Psoas muscle (tissue), 8 donors: ENCODE data around the gene INPP5K. TPM values are rescaled to one million over a fixed set of nuclear protein-coding genes. Genes with fewer than 3 reads are reported as not detected.
"Not testable (repeated sequence)": the region's sequence is repeated elsewhere in the genome, so short reads cannot be mapped to it uniquely, and the experiment has no call there.

Experiments used
- ATAC-seq, 4 donors: fragments of 200-7000 bp; cut with Tn5 transposase; one replicate each; pipeline ENCODE4 v1.9.1; 2020; ENCODE audit warnings: moderate library complexity in 3 of 4, mild to moderate bottlenecking in 2 of 4
- DNase-seq, 2 donors: peaks; one replicate each; pipeline ENCODE4 v3.0.0-alpha.2; 2020
- H3K27ac ChIP-seq: fragments of 200-600 bp; one replicate; pipeline ENCODE4 v1.8.0; 2022
- H3K27me3 ChIP-seq, 3 donors: fragments of 200-600 bp in 1 of 3; one replicate each; pipeline versions ENCODE4 v1.6.1 to v1.8.0; 2013 to 2022; ENCODE audit warnings: low read length in 2 of 3, mild to moderate bottlenecking in 2 of 3, moderate library complexity in 1 of 3; ENCODE audit not compliant: insufficient read depth in 3 of 3
- H3K36me3 ChIP-seq, 2 donors: fragments of 200-600 bp in 1 of 2; one replicate each; pipeline versions ENCODE4 v1.6.1 to v1.8.0; 2013 to 2022; ENCODE audit warnings: low read depth in 1 of 2, mild to moderate bottlenecking in 1 of 2, moderate library complexity in 1 of 2; ENCODE audit not compliant: insufficient read depth in 1 of 2
- H3K4me1 ChIP-seq: fragments of 200-600 bp; one replicate; pipeline ENCODE4 v1.8.0; 2022
- H3K4me3 ChIP-seq: fragments of 200-600 bp; one replicate; pipeline ENCODE4 v1.8.0; 2022; ENCODE audit warnings: mild to moderate bottlenecking
- H3K9me3 ChIP-seq: fragments of 200-600 bp; one replicate; pipeline ENCODE4 v1.8.0; 2022
- CTCF ChIP-seq: fragments of 200-600 bp; IDR thresholded peaks from one replicate; pipeline ENCODE4 v1.8.0; 2022; ENCODE audit warnings: antibody characterized with exemption
- WGBS, 3 donors: extraction: QIAGEN DNeasy Blood & Tissue Kit; methylation state at CpG; one replicate each; pipeline versions ENCODE4 v1.1.6 to v1.1.7; 2013; 5-methylcytosine and 5-hydroxymethylcytosine counted together
- intact Hi-C, 2 donors: fragments of 100-400 bp; cut with DNase I; formaldehyde crosslinking; loops; one replicate each; pipeline versions ENCODE4 v1.11.0 to v1.14.2; 2022
- polyA plus RNA-seq, 3 donors: library from polyadenylated mRNA; stranded (reverse); fragments of 200-250 nt; gene quantifications; one replicate each; pipeline ENCODE4 v1.2.3, GENCODE V29; 2013
- total RNA-seq, 4 donors: library from RNA; stranded (reverse); fragmentation: NEBNext Ultra II Directional in 2 of 4; extraction: Animal tissue kit (Norgen Biotek cat#: 25700) in 2 of 4; gene quantifications; one replicate each; pipeline versions ENCODE4 v1.2.1 to v1.2.4, GENCODE V29; 2021 to 2023
- donor health status: healthy with polysubstance abuse.
- donor health status: DM: no; HTN: no; CAD: no; lungs with moderate emphysema.
- donor health status: Bipolar disorder and iron deficiency.
- donor health status: healthy.
- donor health status: DM: yes; HTN: yes; CAD: no.
- donor health status: DM: no; HTN: no; CAD: no.
- donor health status: DM: no; HTN: no; CAD: no.
- donor health status: DM: yes; HTN: yes; CAD: no.

The INPP5K gene
- total and polyA plus RNA-seq, 7 donors, result 25.6 to 45.4 (median 38.9) TPM

- 27 to 41% (median 37%) methylated on average over 9 of the region's 9 CpGs for WGBS, 3 donors
- Histone ChIP-seq H3K27ac (peak overlapping the region; percentile 95), H3K27me3 (no peaks in the 10 kb centered on the region), H3K9me3 (no peaks in the 10 kb centered on the region), H3K36me3 (peaks cover 2 to 12% of the 10 kb centered on the region in 2 donors), H3K4me3 (peak overlapping the region; percentile 95), H3K4me1 (peaks cover 34% of the 10 kb centered on the region)
- ATAC-seq (no peak), DNase-seq (no peak)
- no peak for TF ChIP-seq CTCF
- intact Hi-C loops, result loop anchor here in 1 of 2 donors (10.0 kb wide), 1 partner anchor 60 kb away; no protein-coding TSS in a partner anchor
Observed at GRCh38 chr17:1454541-1454940, 61.9 kb downstream of the INPP5K start.

GRCh38 chr17:1453694-1454093, 62.7 kb downstream of the INPP5K start:
- intact Hi-C loops, result loop anchor here in 1 of 2 donors (10.0 kb wide), 1 partner anchor 59 kb away; no protein-coding TSS in a partner anchor
- peak overlapping the region; percentile 95 for H3K27ac ChIP-seq
- peak overlapping the region; percentile 95 for H3K4me3 ChIP-seq
- ATAC-seq, H3K9me3 ChIP-seq, H3K27me3 ChIP-seq: not testable (repeated sequence)
- peaks cover 2 to 12% of the 10 kb centered on the region in 2 donors for H3K36me3 ChIP-seq
- peak in 1 of 2 donors; percentile 19 for DNase-seq
- peaks cover 42% of the 10 kb centered on the region for H3K4me1 ChIP-seq
- WGBS, 3 donors, result 87 to 93% (median 91%) methylated on average over 11 of the region's 11 CpGs

GRCh38 chr17:1452836-1453235, 63.6 kb downstream of the INPP5K start:
- no peak for TF ChIP-seq CTCF
- Histone ChIP-seq H3K9me3 (no peaks in the 10 kb centered on the region), H3K27me3 (no peaks in the 10 kb centered on the region), H3K27ac (peak overlapping the region; percentile 30), H3K4me1 (peaks cover 48% of the 10 kb centered on the region), H3K36me3 (peaks cover 2 to 12% of the 10 kb centered on the region in 2 donors), H3K4me3 (no peak overlapping the region)
- no peak for DNase-seq
- ATAC-seq, result no peak
- intact Hi-C loops, result loop anchor here (1.0 to 10.0 kb wide), 2 partner anchors 23 to 58 kb away; no protein-coding TSS in a partner anchor
- 65 to 76% (median 71%) methylated on average over 5 of the region's 5 CpGs for WGBS, 3 donors

GRCh38 chr17:1450261-1450660, 66.2 kb downstream of the INPP5K start:
- not testable (repeated sequence) for H3K4me3 ChIP-seq, H3K27me3 ChIP-seq, ATAC-seq, H3K9me3 ChIP-seq, DNase-seq, H3K27ac ChIP-seq
- peaks cover 67% of the 10 kb centered on the region for H3K4me1 ChIP-seq
- intact Hi-C loops, result loop anchor here in 1 of 2 donors (10.0 kb wide), 1 partner anchor 55 kb away; no protein-coding TSS in a partner anchor
- peaks cover 2 to 12% of the 10 kb centered on the region in 2 donors for H3K36me3 ChIP-seq
- WGBS, 3 donors, result 93 to 97% (median 95%) methylated on average over 20 to 21 of the region's 21 CpGs

- ATAC-seq (no peak), DNase-seq (no peak)
- no peak overlapping the region for H3K4me3 ChIP-seq
- no peaks in the 10 kb centered on the region for H3K9me3 ChIP-seq
- peaks cover 2 to 12% of the 10 kb centered on the region in 2 donors for H3K36me3 ChIP-seq
- TF ChIP-seq CTCF, result no peak
- no peak overlapping the region for H3K27ac ChIP-seq
- intact Hi-C loops, result no loop called here
- no peaks in the 10 kb centered on the region for H3K27me3 ChIP-seq
- H3K4me1 ChIP-seq, result peaks cover 65% of the 10 kb centered on the region
- WGBS, 3 donors, result 72 to 84% (median 83%) methylated on average over 5 of the region's 5 CpGs
Observed at GRCh38 chr17:1449412-1449967, 66.9 kb downstream of the INPP5K start.
